ENCODE results near the gene OPTN.

DNA sequence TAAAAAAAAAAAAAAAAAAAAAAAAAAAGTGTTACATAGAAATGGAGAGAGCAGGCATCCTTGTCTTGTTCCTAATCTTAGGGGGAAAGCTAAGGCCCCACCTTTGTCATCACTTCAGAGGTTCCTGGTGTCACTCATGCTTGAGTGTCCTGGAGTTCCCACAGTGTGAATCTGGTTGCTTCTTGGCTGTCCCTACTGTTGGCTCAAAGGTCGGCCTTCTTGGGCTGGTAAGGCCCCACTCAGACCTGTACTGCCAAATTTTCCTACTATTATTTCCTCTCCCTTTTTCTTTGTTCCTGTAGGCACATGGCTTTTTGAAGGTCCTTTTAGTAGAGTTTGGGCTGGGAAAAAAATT, 21.5 kb downstream of the OPTN start:
- TF ChIP-seq, protein P1, sequence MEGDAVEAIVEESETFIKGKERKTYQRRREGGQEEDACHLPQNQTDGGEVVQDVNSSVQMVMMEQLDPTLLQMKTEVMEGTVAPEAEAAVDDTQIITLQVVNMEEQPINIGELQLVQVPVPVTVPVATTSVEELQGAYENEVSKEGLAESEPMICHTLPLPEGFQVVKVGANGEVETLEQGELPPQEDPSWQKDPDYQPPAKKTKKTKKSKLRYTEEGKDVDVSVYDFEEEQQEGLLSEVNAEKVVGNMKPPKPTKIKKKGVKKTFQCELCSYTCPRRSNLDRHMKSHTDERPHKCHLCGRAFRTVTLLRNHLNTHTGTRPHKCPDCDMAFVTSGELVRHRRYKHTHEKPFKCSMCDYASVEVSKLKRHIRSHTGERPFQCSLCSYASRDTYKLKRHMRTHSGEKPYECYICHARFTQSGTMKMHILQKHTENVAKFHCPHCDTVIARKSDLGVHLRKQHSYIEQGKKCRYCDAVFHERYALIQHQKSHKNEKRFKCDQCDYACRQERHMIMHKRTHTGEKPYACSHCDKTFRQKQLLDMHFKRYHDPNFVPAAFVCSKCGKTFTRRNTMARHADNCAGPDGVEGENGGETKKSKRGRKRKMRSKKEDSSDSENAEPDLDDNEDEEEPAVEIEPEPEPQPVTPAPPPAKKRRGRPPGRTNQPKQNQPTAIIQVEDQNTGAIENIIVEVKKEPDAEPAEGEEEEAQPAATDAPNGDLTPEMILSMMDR (IDR thresholded peaks at IDR 0.05): no peak
- no peak for TF ChIP-seq EP300 (IDR thresholded peaks at IDR 0.05)
